Activated CD8-positive, alpha-beta T cell treated with anti-CD3 and anti-CD28 coated beads for 36 hours (primary cell): ENCODE results near the gene STARD7. TPM values are rescaled to one million over a fixed set of nuclear protein-coding genes. Genes with fewer than 3 reads are reported as not detected.
"Not testable (repeated sequence)": the region's sequence is repeated elsewhere in the genome, so short reads cannot be mapped to it uniquely, and the experiment has no call there.

Source experiments
- ATAC-seq: fragments of 200-7000 bp; cut with Tn5 transposase; one replicate; pipeline ENCODE4 v1.10.0; 2021; ENCODE audit warnings: mild to moderate bottlenecking, moderate library complexity
- CTCF ChIA-PET: fragments of 350-600 bp; sonication (Branson Sonifier 250); formaldehyde crosslinking; loops from one replicate; lab custom pipeline; 2021; ENCODE audit warnings: antibody characterized with exemption; lab: Charles Lee
- POLR2A ChIA-PET: fragments of 350-600 bp; sonication (Branson Sonifier 250); formaldehyde crosslinking; loops from one replicate; lab custom pipeline; 2021; ENCODE audit warnings: antibody characterized with exemption; lab: Charles Lee
- DNase-seq: peaks from one replicate; pipeline ENCODE4 v3.0.0-alpha.2; 2020
- H3K27ac Mint-ChIP-seq: one replicate; pipeline ENCODE4 v1.8.0; 2021; ENCODE audit warnings: mild to moderate bottlenecking, mixed read lengths
- H3K27me3 Mint-ChIP-seq: one replicate; pipeline ENCODE4 v1.8.0; 2021; ENCODE audit warnings: mixed read lengths
- H3K36me3 Mint-ChIP-seq: one replicate; pipeline ENCODE4 v1.8.0; 2021; ENCODE audit warnings: low read depth, mixed read lengths
- H3K4me1 Mint-ChIP-seq: one replicate; pipeline ENCODE4 v1.8.0; 2021; ENCODE audit warnings: low read depth, mixed read lengths
- H3K4me3 Mint-ChIP-seq: one replicate; pipeline ENCODE4 v1.8.0; 2021; ENCODE audit warnings: mild to moderate bottlenecking, moderate library complexity, mixed read lengths
- H3K9me3 Mint-ChIP-seq: one replicate; pipeline ENCODE4 v1.8.0; 2021; ENCODE audit warnings: mixed read lengths
- intact Hi-C: fragments of 100-400 bp; cut with micrococcal nuclease; formaldehyde crosslinking; loops from one replicate; pipeline ENCODE4 v1.10.0; 2022
- total RNA-seq, 2 experiments: library from RNA; stranded (reverse); gene quantifications; one replicate each; pipeline ENCODE4 v1.2.3, GENCODE V29; 2021
- TF ChIP-seq, protein P1 (sequence below): fragments of 200-600 bp; IDR thresholded peaks from one replicate; pipeline ENCODE4 v1.8.0; 2022; ENCODE audit warnings: antibody characterized with exemption, mild to moderate bottlenecking

STARD7 gene
- total RNA-seq, 2 experiments from 2014 or later, result 145 to 149 TPM

DNA sequence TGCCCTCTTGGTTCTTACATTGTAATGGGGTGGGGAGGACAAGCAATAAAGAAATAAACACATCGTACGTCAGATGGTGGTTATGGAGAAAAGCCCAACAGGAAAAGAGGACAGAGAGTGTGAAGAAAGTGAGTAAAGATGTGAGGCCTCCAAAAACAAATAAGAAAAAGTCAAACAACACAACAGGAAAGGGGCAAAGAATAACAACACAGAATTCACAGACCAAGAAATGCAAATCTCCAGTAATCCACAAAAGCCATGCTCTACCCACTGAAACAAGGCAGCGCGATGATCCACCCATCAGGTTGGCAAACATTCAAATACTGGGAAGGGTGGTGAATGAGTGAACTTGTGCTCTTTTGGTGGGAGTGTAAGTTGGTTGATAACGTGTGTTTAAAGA, 46.7 kb downstream of the STARD7 start:
- peak overlapping the region; percentile 99 for H3K27ac Mint-ChIP-seq
- ChIA-PET CTCF (interaction anchor here (2.0 to 3.0 kb wide), 3 partner anchors 14 to 20 kb away, joined by 9 to 19 read pairs (median 16); partner anchors contain the start of gene DUSP2), POLR2A (interaction anchor here (1.1 to 22.2 kb wide), 3 partner anchors 10 to 46 kb away, joined by 3 to 690 read pairs (median 36); partner anchors contain the start of genes ASTL, DUSP2 and STARD7)
- intact Hi-C loops, result no loop called here
- TF ChIP-seq, protein P1, sequence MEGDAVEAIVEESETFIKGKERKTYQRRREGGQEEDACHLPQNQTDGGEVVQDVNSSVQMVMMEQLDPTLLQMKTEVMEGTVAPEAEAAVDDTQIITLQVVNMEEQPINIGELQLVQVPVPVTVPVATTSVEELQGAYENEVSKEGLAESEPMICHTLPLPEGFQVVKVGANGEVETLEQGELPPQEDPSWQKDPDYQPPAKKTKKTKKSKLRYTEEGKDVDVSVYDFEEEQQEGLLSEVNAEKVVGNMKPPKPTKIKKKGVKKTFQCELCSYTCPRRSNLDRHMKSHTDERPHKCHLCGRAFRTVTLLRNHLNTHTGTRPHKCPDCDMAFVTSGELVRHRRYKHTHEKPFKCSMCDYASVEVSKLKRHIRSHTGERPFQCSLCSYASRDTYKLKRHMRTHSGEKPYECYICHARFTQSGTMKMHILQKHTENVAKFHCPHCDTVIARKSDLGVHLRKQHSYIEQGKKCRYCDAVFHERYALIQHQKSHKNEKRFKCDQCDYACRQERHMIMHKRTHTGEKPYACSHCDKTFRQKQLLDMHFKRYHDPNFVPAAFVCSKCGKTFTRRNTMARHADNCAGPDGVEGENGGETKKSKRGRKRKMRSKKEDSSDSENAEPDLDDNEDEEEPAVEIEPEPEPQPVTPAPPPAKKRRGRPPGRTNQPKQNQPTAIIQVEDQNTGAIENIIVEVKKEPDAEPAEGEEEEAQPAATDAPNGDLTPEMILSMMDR, result no peak
- H3K27me3 Mint-ChIP-seq, result no peaks in the 10 kb centered on the region
- H3K4me3 Mint-ChIP-seq, result peak overlapping the region; percentile 12
- H3K9me3 Mint-ChIP-seq, result peaks cover 12% of the 10 kb centered on the region
- H3K36me3 Mint-ChIP-seq, result peaks cover 17% of the 10 kb centered on the region
- peaks cover 80% of the 10 kb centered on the region for H3K4me1 Mint-ChIP-seq
- no peak for DNase-seq
- ATAC-seq, result no peak

GRCh38 chr2:96160366-96160765, 48.3 kb downstream of the STARD7 start:
- H3K27ac Mint-ChIP-seq, result peak overlapping the region; percentile 99
- H3K27me3 Mint-ChIP-seq, intact Hi-C loops, ATAC-seq, DNase-seq, H3K4me3 Mint-ChIP-seq: not testable (repeated sequence)
- CTCF ChIA-PET, result interaction anchor here (1.0 to 6.2 kb wide), 4 partner anchors 9 to 22 kb away, joined by 3 to 43 read pairs (median 11); partner anchors contain the start of gene ASTL
- H3K9me3 Mint-ChIP-seq, result peaks cover 12% of the 10 kb centered on the region
- peaks cover 17% of the 10 kb centered on the region for H3K36me3 Mint-ChIP-seq
- H3K4me1 Mint-ChIP-seq, result peaks cover 91% of the 10 kb centered on the region
- POLR2A ChIA-PET, result interaction anchor here (0.8 to 22.2 kb wide), 2 partner anchors 14 to 18 kb away, joined by 3 to 690 read pairs; partner anchors contain the start of genes ASTL and DUSP2

- H3K4me3 Mint-ChIP-seq, result peak overlapping the region; percentile 42
- H3K27ac Mint-ChIP-seq, result peak overlapping the region; percentile 93
- peaks cover 16% of the 10 kb centered on the region for H3K36me3 Mint-ChIP-seq
- DNase-seq, result peak; percentile 87
- intact Hi-C loops, result no loop called here
- ChIA-PET POLR2A (interaction anchor here (0.8 to 22.2 kb wide), 5 partner anchors 9 to 42 kb away, joined by 3 to 690 read pairs (median 4); partner anchors contain the start of genes ASTL and DUSP2), CTCF (interaction anchor here (0.7 to 6.2 kb wide), 7 partner anchors 12 to 107 kb away, joined by 3 to 43 read pairs (median 8); partner anchors contain the start of genes ASTL, CIAO1 and TMEM127)
- TF ChIP-seq, protein P1, result no peak
- peaks cover 12% of the 10 kb centered on the region for H3K9me3 Mint-ChIP-seq
- H3K27me3 Mint-ChIP-seq, result no peaks in the 10 kb centered on the region
- peak; percentile 4 for ATAC-seq
- H3K4me1 Mint-ChIP-seq, result peaks cover 92% of the 10 kb centered on the region
These were observed 49.4 kb downstream of the STARD7 start for GRCh38 chr2:96159084-96159830.

DNA sequence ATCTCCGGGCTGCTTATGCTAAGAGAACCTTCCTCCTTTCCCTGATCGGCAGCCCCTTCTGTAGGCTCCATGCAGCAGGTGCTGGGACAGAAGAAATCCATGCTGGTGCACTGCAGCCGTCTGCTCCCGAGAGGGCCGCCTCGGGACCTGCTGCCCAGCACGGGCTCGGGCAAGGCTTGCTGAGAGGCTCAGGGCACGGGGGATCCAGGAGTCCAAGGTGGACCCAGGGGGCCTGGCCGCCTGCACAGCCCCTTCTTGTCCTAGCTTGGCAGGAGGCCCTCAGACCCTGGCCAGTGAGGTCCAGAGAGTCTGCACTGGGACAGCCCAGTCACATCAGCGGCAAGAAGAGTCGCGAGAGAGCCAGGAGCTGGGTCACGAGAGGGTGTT, 50.1 kb downstream of the STARD7 start:
- ATAC-seq, result no peak
- H3K27ac Mint-ChIP-seq, result peak overlapping the region; percentile 93
- DNase-seq, result no peak
- TF ChIP-seq, protein P1, result no peak
- peaks cover 12% of the 10 kb centered on the region for H3K9me3 Mint-ChIP-seq
- no peaks in the 10 kb centered on the region for H3K27me3 Mint-ChIP-seq
- CTCF ChIA-PET, result interaction anchor here (0.6 to 6.2 kb wide), 7 partner anchors 11 to 166 kb away, joined by 3 to 43 read pairs (median 8); partner anchors contain the start of gene ASTL
- peaks cover 92% of the 10 kb centered on the region for H3K4me1 Mint-ChIP-seq
- H3K36me3 Mint-ChIP-seq, result peaks cover 16% of the 10 kb centered on the region
- intact Hi-C loops, result no loop called here
- POLR2A ChIA-PET, result interaction anchor here (1.1 to 22.2 kb wide), 6 partner anchors 8 to 50 kb away, joined by 3 to 690 read pairs (median 6); partner anchors contain the start of genes ASTL, DUSP2 and STARD7
- H3K4me3 Mint-ChIP-seq, result peak overlapping the region; percentile 42
